Left ventricle myocardium inferior (tissue), 1 donor: ENCODE measurements around the gene DLEC1. TPM values are rescaled to one million over a fixed set of nuclear protein-coding genes. Genes with fewer than 3 reads are reported as not detected.
"Not testable (repeated sequence)": the region's sequence is repeated elsewhere in the genome, so short reads cannot be mapped to it uniquely, and the experiment has no call there.

ENCODE experiments used
- DNase-seq: peaks from one replicate; pipeline ENCODE4 v3.0.0-alpha.2; 2020
- H3K27ac ChIP-seq: fragments of 200-600 bp; replicated peaks from 2 replicates; pipeline ENCODE4 v1.8.0; 2021
- H3K27me3 ChIP-seq: fragments of 200-600 bp; 2 replicates; pipeline ENCODE4 v1.8.0; 2021; ENCODE audit warnings: low read depth
- H3K36me3 ChIP-seq: fragments of 200-600 bp; 2 replicates; pipeline ENCODE4 v1.8.0; 2021
- H3K4me1 ChIP-seq: fragments of 200-600 bp; 2 replicates; pipeline ENCODE4 v1.8.0; 2021
- H3K4me3 ChIP-seq: fragments of 200-600 bp; 2 replicates; pipeline ENCODE4 v1.8.0; 2021; ENCODE audit warnings: mild to moderate bottlenecking, moderate library complexity
- H3K9me3 ChIP-seq: fragments of 200-600 bp; replicated peaks from 2 replicates; pipeline ENCODE4 v1.8.0; 2021
- CTCF ChIP-seq: fragments of 200-600 bp; IDR thresholded peaks from 2 replicates; pipeline ENCODE4 v1.8.0; 2021; ENCODE audit warnings: antibody characterized with exemption, mild to moderate bottlenecking, borderline replicate concordance
- intact Hi-C: fragments of 100-400 bp; cut with micrococcal nuclease; formaldehyde crosslinking; loops from one replicate; pipeline ENCODE4 v1.11.0; 2022
- total RNA-seq: library from RNA; stranded (reverse); fragmentation: NEBNext Ultra II Directional; extraction: Animal tissue kit (Norgen Biotek cat#: 25700); gene quantifications from one replicate; pipeline ENCODE4 v1.2.1, GENCODE V29; 2021
- donor health status: DM: no; HTN: yes; CAD: no; lungs with severe emphysema.

DLEC1 gene
- total RNA-seq, 1 donor from 2014 or later, result 0.08 TPM

- Histone ChIP-seq H3K27me3 (peaks cover 5% of the 10 kb centered on the region), H3K27ac (no peak overlapping the region), H3K9me3 (no peaks in the 10 kb centered on the region), H3K4me1 (no peaks in the 10 kb centered on the region), H3K36me3 (no peaks in the 10 kb centered on the region), H3K4me3 (no peak overlapping the region)
- DNase-seq, result no peak
- no peak for TF ChIP-seq CTCF
- intact Hi-C loops, result no loop called here
These were observed 20.6 kb downstream of the DLEC1 start for GRCh38 chr3:38059591-38059990.

GRCh38 chr3:38062809-38063208, 23.8 kb downstream of the DLEC1 start:
- Histone ChIP-seq H3K4me1 (no peaks in the 10 kb centered on the region), H3K27me3 (peaks cover 5% of the 10 kb centered on the region), H3K27ac (no peak overlapping the region), H3K36me3 (no peaks in the 10 kb centered on the region), H3K4me3 (no peak overlapping the region), H3K9me3 (no peaks in the 10 kb centered on the region)
- DNase-seq, result no peak
- intact Hi-C loops, result no loop called here
- TF ChIP-seq CTCF, result no peak

DNA sequence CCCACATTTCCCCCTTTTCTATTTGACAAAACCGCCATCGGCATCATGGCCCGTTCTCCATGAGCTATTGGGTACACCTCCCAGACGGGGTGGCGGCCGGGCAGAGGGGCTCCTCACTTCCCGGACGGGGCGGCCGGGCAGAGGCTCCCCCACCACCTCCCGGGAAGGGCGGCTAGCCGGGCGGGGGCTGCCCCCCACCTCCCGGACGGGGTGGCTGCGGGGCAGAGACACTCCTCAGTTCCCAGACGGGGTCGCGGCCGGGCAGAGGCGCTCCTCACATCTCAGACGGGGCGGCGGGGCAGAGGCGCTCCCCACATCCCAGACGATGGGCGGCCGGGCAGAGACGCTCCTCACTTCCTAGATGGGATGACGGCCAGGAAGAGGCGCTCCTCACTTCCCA, 25.4 kb downstream of the DLEC1 start:
- H3K4me1 ChIP-seq, H3K27ac ChIP-seq, H3K27me3 ChIP-seq, H3K4me3 ChIP-seq, intact Hi-C loops, H3K36me3 ChIP-seq, DNase-seq, H3K9me3 ChIP-seq: not testable (repeated sequence)

DNA sequence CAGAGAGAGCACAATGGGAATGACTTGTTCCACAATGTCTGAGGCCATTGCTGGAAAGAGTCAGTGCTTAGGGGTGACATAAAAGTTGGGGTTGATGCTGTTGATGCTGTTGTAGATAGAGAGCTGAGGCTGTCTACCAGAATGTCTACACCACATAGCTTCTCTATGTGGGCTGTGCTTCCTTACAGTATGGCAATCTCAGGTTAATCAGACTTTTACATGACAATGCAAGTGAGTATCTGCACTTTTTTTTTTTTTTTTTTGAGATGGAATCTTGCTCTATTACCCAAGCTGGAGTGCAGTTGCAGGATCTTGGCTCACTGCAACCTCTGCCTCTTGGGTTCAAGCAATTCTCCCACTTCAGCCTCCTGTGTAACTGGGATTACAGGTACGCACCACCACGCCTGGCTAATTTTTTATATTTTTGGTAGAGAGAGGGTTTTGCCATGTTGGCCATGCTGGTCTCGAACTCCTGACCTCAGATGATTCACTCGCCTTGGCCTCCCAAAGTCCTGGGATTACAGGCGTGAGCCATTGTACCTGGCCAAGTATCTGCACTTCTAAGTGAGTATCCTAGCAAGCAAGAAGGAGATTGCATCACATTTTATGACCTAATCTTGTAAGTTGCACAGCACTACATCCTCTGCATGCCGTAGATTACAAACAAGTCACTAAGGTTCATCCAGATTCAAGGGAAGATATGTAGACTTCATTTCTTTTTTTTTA, 28.7 kb downstream of the DLEC1 start:
- Histone ChIP-seq H3K4me1 (no peaks in the 10 kb centered on the region), H3K9me3 (no peaks in the 10 kb centered on the region), H3K27ac (no peak overlapping the region), H3K36me3 (no peaks in the 10 kb centered on the region), H3K4me3 (no peak overlapping the region), H3K27me3 (no peaks in the 10 kb centered on the region)
- intact Hi-C loops, result no loop called here
- no peak for DNase-seq
- no peak for TF ChIP-seq CTCF

DNA sequence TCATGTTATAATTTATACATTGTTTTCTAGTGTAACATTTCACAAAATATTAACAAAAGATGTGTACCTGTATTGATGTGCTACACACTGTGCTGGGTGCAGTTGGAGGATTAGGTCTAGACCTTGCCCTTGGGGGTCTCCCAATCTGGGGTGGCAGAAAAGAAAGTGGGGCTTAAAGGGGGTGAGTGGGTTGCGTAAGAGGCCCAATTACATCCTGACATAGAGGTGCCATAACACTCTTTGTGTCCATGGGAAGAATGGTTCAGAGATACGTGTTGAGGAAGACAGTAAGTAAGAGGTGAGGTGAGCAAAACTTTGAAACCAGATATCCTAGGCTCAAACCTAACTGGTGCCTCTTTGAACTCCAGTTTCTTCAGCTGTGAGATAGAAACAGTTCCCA, 31.0 kb downstream of the DLEC1 start:
- no peak for TF ChIP-seq CTCF
- Histone ChIP-seq H3K27me3 (no peaks in the 10 kb centered on the region), H3K27ac (no peak overlapping the region), H3K9me3 (no peaks in the 10 kb centered on the region), H3K4me1 (no peaks in the 10 kb centered on the region), H3K36me3 (no peaks in the 10 kb centered on the region), H3K4me3 (no peak overlapping the region)
- DNase-seq, result no peak
- intact Hi-C loops, result no loop called here

DNA sequence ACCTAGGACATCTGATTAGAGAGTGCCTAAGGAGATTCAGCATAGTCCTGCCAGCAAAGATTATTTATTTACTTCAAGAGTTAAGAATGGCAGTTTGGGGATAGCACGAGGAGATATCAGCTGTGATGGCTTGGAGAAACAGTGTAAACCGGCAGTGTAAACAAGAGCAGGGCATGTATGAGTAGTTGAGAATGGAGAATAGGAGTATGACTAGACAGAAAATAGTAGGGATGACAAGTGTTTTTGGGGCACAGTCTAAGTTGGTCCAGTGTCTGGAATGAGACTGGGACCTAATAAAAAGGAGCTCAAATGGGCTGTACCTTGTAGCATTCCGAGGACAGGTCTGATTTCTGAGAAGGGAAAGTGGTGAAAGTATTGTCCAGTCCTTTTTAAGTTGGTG, 38.1 kb downstream of the DLEC1 start:
- H3K4me3 ChIP-seq, intact Hi-C loops, H3K36me3 ChIP-seq, H3K9me3 ChIP-seq, H3K4me1 ChIP-seq, H3K27me3 ChIP-seq, DNase-seq, H3K27ac ChIP-seq: not testable (repeated sequence)

- intact Hi-C loops, H3K9me3 ChIP-seq, DNase-seq, H3K4me1 ChIP-seq, H3K36me3 ChIP-seq, H3K27ac ChIP-seq, H3K4me3 ChIP-seq, H3K27me3 ChIP-seq: not testable (repeated sequence)
These were observed 43.3 kb downstream of the DLEC1 start for GRCh38 chr3:38082296-38082695.

- H3K36me3 ChIP-seq, H3K9me3 ChIP-seq, H3K4me3 ChIP-seq, H3K27me3 ChIP-seq, H3K4me1 ChIP-seq, H3K27ac ChIP-seq, DNase-seq, intact Hi-C loops: not testable (repeated sequence)
These were observed 44.2 kb downstream of the DLEC1 start for GRCh38 chr3:38083254-38083653.
